Measurements from ENCODE around the gene CKAP5. TPM values are rescaled to one million over a fixed set of nuclear protein-coding genes. Genes with fewer than 3 reads are reported as not detected.

CKAP5 gene
- total RNA-seq, 4 donors from 2014 or later, result 30.7 to 42.3 (median 36.5) TPM

DNA sequence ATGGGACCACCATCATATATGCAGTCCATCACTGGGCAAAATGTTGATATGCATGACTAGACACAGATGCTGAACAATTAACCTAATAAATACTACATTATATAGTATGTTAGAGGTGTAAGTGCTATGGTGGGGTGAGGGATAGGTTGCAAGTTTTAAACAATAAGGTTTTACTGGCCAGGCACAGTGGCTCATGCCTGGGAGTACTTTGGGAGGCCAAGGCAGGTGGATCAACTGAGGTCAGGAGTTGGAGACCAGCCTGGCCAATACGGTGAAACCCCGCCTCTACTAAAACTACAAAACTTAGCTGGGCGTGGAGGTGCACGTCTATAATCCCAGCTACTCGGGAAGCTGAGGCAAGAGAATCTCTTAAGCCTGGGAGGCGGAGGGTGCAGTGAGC is 98.9 kb downstream of the CKAP5 start:
- TF ChIP-seq, protein P1, sequence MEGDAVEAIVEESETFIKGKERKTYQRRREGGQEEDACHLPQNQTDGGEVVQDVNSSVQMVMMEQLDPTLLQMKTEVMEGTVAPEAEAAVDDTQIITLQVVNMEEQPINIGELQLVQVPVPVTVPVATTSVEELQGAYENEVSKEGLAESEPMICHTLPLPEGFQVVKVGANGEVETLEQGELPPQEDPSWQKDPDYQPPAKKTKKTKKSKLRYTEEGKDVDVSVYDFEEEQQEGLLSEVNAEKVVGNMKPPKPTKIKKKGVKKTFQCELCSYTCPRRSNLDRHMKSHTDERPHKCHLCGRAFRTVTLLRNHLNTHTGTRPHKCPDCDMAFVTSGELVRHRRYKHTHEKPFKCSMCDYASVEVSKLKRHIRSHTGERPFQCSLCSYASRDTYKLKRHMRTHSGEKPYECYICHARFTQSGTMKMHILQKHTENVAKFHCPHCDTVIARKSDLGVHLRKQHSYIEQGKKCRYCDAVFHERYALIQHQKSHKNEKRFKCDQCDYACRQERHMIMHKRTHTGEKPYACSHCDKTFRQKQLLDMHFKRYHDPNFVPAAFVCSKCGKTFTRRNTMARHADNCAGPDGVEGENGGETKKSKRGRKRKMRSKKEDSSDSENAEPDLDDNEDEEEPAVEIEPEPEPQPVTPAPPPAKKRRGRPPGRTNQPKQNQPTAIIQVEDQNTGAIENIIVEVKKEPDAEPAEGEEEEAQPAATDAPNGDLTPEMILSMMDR (IDR thresholded peaks at IDR 0.05; ENCODE audit: low read depth), result no peak

DNA sequence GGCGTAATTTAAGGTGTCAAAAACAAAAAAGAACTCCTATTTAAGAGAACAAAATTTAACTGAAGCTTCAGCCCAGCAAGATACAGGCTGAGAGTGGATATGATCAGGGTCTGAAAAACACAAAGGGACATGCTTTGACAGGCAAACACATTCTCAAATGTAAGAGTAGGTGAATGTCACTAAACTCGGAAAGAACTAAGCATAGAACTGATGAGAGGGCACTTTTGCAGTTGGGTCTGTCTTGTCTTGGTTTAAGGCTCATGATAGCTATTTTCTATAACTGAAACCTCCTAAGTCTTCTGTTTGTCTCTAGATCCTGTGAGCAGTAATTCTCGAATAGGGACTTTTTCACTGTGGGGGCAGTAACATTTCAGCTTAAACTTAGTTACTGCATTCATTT is 100.1 kb downstream of the CKAP5 start:
- TF ChIP-seq, protein P1 (IDR thresholded peaks at IDR 0.05; ENCODE audit: low read depth), result no peak

DNA sequence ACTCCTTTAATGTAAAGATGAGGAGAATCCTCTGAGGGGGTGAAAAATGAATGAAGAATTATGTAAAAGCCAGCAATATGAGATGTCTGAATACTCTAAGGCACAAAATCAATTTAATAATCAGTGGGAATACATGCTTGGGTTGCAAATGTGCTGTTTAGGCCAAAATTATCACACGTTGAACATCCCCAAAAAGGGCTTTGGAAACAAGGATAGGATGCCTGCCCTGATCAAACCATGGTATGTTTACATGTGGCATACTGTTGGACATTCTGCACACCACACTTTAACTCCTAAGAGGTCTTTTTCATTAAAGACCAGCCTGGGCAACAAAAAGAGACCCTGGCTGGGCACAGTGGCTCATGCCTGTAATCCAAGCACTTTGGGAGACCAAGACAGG is 100.8 kb downstream of the CKAP5 start:
- TF ChIP-seq, protein P1 (IDR thresholded peaks at IDR 0.05; ENCODE audit: low read depth), result no peak

DNA sequence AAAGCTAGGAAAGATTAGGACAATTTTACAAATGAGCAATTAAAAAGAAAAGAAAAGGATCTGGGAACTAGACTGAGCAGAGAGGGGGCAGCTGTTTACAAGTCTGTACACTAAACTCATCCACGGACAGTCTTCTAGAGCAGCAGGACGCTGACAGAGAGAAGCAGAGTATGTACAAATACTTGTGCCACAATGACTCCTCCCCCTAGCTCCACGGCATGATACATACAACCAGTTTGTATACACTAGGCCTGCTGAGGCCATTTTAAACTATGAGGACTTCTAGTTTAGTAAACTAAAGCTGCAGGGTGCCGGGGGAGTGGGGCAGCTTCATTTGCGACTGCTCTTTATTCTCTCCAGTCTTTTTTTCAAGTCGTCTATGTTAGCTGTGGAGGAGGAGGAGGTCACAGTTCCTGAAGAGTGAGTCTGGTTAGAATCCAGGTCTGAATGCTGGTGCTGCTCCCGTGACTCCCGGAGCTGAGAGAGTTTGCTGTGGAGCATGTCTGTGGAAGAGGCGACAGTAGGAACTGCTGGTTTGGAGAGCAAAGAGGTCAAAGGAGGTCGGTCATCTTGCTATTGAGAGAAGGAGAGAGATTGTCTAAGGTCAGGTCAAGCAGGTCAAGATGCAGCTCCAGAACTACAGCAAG is 102.3 kb downstream of the CKAP5 start:
- TF ChIP-seq, protein P1 (IDR thresholded peaks at IDR 0.05; ENCODE audit: low read depth), result no peak

DNA sequence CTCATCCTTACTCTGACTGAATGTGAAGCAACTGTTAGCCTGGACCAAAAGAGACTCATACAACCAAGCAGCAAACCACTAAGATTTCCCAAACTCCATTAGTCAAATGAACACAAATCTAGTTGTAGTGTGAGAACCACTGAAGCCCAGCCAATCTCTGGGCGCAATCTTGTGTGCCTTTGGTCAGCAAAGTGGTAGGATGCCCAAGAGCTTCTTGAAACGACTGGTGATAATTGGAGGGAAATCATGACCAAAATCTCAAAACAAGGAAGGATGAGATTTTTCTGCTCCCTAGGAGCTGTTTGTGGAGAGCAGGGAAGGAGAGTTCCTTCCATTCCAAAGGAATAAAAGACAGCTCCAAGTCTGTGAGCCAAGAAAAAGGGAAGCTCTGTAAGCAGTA is 103.0 kb downstream of the CKAP5 start:
- TF ChIP-seq, protein P1 (IDR thresholded peaks at IDR 0.05; ENCODE audit: low read depth), result no peak

DNA sequence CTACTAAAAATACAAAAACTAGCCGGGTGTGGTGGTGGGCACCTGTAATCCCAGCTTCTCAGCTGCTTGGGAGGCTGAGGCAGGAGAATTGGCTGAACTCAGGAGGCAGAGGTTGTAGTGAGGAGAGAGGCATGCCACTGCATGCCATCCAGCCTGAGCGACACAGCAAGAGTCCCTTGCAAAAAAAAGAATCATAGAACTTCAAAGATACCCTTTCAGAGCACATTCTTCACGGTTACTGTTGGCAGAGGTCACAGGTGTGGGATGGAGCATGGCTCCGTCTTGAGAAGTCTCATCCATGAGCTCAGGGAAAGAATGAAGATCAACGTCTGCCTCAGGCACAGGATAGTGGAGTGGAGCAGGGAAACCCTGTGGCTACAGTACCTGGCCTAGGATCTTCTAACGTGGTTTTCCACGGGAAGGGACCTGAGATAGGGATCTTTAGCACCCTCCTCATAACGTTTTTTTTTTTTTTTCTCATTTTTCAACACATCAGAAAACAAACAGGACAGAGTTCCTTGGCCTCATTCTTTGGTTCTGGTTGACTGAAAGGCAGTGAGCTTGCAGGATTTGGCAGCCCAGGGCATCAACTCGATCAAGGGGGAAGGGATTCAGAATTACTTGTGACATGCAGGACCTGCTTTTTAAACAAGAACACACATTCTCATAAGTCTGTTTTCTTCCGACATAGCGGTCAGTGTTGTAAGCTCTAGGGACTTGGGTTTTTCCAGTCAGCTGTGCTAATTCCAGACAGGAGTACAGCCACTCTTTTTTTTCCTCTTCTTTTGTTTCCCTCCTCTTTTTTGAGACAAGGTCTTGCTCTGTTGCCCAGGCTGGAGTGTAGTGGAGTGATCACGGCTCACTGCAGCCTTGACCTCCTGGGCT is 104.2 kb downstream of the CKAP5 start:
- TF ChIP-seq, protein P1 (IDR thresholded peaks at IDR 0.05; ENCODE audit: low read depth), result no peak

DNA sequence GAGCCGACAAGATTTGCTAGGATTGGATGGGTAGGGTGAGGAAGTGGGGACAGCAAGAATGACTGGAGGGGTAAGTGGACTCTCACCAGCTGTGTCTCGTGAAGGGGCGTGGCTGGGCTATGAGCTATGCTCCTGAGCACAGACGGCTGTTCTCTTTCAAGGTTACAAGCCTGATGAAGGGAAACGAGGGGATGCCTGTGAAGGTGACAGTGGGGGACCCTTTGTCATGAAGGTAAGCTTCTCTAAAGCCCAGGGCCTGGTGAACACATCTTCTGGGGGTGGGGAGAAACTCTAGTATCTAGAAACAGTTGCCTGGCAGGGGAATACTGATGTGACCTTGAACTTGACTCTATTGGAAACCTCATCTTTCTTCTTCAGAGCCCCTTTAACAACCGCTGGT is 107.2 kb downstream of the CKAP5 start:
- TF ChIP-seq, protein P1 (IDR thresholded peaks at IDR 0.05; ENCODE audit: low read depth), result no peak
